Measurements from ENCODE around the gene MYOCD.
"Not testable (repeated sequence)": the region's sequence is repeated elsewhere in the genome, so short reads cannot be mapped to it uniquely, and the experiment has no call there.

Gene MYOCD, protein sequence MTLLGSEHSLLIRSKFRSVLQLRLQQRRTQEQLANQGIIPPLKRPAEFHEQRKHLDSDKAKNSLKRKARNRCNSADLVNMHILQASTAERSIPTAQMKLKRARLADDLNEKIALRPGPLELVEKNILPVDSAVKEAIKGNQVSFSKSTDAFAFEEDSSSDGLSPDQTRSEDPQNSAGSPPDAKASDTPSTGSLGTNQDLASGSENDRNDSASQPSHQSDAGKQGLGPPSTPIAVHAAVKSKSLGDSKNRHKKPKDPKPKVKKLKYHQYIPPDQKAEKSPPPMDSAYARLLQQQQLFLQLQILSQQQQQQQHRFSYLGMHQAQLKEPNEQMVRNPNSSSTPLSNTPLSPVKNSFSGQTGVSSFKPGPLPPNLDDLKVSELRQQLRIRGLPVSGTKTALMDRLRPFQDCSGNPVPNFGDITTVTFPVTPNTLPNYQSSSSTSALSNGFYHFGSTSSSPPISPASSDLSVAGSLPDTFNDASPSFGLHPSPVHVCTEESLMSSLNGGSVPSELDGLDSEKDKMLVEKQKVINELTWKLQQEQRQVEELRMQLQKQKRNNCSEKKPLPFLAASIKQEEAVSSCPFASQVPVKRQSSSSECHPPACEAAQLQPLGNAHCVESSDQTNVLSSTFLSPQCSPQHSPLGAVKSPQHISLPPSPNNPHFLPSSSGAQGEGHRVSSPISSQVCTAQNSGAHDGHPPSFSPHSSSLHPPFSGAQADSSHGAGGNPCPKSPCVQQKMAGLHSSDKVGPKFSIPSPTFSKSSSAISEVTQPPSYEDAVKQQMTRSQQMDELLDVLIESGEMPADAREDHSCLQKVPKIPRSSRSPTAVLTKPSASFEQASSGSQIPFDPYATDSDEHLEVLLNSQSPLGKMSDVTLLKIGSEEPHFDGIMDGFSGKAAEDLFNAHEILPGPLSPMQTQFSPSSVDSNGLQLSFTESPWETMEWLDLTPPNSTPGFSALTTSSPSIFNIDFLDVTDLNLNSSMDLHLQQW

DNA sequence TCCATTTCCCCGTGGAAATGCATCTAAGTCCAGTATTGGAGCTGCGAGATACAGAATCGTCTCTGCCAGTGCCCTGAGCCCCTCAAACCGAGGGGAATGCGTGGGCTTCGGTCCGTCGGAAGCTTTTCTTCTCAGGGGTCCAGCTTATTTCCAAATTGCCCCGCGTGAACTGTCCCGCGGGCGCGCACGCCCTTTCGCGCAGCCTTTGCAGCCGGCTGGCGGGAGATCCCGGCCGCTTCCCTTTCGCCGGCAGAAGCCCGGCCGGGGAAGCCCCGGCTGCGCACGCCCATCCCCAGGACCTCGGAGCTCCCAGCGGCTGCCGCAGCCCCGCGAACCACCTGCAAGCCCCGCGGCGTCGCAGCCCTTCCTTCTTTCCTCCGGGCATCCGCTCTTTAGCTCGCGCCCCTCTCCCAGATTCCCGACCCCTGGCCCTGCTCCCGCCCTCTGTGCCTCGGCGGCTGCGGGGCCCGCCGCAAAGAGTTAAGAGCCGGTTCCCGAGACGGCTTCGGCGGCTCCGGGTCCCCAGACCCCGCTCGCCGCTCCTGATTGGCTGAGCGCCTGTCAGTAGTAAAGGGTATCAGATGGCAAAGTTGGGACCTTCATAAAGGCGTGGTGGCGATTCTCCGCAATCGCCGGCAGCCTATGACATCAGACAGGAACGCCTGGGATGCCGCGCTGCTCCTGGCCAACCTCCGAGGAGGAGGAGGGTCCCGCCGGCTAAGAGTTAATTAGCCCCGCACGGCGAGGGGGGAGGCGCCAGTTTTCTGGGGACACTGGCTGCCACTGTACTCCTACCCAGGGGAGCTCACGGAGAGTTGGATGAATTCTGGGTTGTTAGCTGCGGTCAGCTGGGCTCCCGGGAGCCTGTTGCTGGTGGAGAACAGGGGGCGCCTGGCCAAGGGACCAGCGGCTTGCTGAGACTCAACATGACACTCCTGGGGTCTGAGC, at the start of gene MYOCD:
Gene MYOCD, plus strand, starts transcription at position 628 of the 948 bp plus-strand sequence. Its CDS starts 299 bp downstream, at position 927.
- no peak for DNase-seq (ENCODE audit: low read depth in 2 of 2)

DNA sequence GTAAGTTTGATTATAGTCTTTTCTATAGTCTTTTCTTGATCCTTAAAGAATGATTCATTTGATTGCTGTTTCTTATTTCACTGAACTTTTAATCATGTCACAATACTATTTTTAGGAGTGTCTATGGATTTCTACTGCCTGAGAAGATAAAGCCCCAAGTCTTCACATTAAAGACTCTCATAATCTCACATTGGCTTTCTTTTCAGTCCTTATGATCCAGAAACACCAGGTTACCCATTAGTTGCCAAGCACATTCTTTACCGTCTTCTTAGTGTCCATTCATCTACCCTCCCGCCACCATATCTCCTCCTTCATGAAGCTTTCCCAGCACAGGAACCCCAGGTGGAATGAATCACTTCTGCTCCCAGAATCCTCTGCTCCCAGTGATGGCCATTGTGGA, 49.5 kb upstream of the MYOCD start:
- DNase-seq (ENCODE audit: low read depth in 2 of 2), result no peak

DNA sequence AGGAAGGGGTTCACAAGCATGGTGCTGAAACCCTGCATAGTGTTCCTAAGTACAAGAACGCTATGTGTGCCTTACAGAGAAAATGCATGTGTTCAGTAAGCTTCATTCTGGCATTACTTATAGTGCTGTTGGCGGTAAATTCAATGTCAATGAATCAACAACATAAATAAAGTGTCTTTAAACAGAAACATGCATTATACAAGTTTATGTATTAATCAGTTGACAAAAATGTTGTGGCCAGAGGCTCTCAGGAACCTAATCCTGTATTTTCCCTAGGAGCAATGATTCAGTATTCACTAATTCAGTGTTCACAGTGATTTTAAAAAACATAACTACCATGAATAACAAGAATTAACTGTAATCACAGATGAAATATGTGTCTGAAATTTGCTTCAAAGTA, 47.1 kb upstream of the MYOCD start:
- DNase-seq (ENCODE audit: low read depth in 2 of 2), result no peak

DNA sequence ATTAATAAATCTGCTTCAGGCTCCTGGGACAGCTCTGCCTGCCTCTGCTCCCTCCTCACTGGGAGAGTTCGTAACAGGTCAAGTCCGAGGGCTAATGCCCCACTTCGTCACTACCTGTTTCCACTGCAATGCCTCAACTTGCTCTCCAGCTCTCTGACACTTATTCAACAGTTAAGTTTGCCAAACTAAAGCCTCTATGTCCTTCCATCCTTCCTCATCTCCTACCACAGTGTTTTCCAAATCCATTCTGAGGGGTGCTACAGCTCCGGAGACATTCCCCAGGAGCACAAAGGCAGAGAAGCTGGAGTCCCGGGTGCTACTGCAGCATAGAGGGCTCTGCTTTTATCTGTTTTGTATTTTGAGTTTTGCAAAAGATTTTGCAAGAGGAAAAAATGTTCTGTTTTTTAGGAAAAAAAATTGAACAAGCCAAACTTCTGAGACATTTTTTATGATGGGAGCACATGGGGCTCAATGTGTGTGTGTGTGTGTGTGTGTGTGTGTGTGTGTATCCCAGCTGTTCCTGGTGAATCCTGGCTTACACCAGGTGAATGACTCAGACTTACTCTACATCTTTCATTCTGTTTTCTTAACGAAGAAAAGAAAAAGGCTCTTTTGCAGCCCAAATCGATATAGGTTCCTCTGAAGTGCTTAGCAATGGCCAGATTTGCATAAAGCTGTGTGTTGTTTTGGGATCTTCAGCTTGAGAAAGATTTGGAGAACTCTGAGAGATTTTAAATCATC, 46.1 kb upstream of the MYOCD start:
- no peak for DNase-seq (ENCODE audit: low read depth in 2 of 2)

DNA sequence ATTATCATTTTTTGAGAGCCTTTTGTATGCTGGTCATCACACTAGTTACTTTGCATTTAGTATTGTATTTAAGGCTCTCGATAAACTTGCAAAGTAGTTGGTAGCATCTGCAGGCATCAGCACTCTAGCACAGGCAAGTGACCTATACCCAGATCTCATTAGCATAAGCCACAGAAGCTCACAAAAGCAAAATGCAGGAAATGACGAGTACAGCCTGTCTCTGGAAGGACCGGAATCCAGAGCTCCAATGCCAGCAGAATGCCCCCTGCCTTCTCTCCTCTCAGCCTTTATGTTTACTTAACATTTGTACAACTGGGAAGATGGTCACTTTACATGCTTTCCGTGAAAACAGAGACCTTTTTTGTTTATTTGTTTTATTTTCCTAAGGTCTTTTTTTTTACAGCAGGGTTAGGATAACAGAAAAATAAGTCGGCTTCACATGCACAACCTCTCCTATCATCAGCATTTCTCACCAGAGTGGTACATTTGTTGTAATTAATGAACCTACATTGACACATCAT, 45.4 kb upstream of the MYOCD start:
- no peak for DNase-seq (ENCODE audit: low read depth in 2 of 2)

DNA sequence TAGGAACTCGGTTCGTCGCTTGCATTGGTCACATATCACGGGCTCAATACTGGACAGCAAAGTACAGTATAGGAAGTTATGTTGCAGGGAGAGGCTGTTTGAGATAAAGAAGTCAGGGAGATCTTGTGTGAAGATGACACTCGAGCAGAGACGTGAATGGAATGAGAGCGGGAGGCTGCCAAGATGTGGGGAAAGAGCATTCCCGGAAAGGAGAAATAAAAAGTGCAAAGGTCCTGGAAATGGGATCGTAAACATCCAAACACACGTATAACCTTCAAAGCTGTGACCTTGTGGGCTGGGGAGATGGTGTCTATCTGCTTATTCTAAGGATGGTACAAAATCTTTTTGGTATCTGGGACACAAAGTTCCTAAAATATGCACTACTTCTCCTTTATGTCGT, 43.0 kb upstream of the MYOCD start:
- DNase-seq (ENCODE audit: low read depth in 2 of 2), result no peak

DNA sequence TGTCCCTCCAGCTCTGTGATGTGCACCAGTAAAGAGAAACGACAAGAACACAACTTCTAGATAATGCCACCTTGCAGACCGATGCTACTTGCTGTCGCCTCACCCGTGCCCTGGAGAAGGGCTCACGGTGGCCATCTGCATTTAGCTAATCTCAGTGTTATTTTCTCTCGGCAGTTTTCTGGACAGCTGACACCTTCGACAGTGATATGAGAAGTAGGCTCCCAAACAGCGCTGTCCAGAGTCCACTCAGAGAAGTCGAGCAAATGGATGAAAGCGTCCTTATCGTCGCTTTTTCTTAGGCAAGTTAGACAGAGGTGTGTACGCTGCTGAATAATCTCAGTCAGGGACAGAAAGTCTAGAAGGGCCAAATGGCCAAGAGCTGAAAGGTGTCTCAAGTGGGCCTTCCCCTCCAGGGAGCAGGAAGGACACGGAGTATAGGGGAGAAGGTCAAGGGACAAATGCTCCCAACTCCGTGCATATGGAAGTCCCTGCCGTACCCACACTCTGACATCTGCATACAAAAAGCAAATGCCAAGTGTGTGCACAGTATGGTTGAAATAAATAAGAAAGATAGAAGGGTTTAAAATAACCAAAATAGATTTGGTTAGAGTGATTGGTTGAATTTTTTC, 42.4 kb upstream of the MYOCD start:
- DNase-seq (ENCODE audit: low read depth in 2 of 2), result no peak

DNA sequence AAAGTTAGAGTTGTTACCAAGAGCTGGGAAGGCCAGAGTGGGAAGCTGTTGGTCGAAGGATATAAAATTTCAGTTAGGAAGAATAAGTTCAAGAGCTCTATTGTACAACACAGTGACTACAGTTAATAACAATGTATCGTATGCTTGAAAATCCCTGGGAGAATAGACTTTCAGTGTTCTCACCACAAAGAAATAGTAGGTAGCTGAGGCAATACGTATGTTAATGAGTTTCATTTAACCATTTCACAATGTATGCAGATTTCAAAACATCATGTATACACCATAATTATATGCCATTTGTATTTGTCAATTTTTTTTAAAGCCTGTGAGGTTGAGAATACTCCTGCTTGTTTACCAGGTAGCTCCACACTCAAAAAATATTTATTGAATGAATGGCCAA, 41.5 kb upstream of the MYOCD start:
- no peak for DNase-seq (ENCODE audit: low read depth in 2 of 2)

DNA sequence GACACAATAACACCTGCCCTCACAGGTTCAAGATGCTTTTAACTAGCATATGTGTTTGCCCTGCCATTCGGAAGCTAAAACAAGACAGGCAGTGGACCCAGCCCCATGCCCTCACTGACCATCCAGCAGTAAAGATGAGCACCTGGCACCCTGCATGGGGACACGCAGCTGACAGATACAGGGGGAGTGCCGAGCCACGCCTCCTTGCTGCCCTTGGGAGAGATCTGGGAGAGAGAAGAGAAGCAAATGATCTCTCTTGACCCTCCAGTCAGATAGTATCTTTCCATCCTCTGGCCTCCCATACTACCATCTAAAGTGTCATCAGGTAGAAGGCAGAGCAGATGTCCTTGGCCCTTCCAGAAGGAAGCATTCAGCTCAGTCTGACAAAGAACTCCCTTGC, 40.6 kb upstream of the MYOCD start:
- DNase-seq (ENCODE audit: low read depth in 2 of 2), result no peak

DNA sequence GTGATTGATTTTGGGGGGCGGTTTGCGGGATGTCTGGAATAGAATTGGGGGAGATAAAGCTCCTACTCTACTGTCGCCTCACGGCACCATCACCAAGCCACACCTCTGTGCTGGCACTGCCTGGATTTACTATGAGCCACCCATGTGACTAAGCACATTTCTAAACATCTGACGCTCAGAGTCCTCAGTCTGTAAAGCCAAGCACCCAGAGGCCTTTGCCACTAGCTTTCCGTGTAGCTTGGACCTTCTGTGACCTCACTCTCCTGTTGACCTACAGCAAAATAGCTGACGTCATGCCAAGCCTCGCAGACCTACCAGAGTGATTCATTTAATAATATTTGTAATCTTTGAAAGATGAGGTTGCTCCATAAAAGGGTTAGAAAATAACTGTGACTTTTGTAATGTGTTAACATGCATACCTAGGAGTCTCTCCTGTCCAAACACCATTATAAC, 38.5 kb upstream of the MYOCD start:
- no peak for DNase-seq (ENCODE audit: low read depth in 2 of 2)

DNA sequence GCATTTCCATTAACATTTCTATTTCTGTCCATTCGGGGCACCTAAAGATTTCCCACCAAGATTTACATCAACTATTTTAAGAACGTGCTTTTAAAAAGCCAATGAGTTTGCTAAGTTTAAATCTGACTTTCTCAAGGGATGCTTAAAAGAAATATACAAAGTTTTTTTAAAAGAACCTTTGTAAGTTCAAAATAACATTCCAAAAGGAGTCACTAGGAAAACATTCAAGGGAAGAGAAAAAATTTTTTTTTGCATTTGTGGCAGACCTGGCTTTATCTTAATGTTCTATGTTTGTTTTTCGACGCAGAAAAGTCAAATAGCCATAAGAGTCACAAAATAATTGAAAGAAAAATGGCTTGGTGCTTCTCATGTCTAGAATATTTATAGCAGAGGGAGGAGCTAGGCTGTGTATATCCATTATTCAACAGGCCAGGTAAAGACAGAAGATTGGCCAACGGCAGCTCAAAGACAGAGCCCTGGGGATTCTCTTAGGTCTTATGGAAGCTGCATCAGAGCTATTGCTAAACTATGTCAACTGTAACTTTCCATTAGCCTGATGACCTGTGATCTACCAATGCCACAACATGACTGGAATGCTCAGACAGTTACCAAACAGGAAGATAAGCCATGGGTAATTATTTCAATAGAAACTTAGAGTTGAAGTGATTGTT, 37.8 kb upstream of the MYOCD start:
- DNase-seq (ENCODE audit: low read depth in 2 of 2), result no peak

DNA sequence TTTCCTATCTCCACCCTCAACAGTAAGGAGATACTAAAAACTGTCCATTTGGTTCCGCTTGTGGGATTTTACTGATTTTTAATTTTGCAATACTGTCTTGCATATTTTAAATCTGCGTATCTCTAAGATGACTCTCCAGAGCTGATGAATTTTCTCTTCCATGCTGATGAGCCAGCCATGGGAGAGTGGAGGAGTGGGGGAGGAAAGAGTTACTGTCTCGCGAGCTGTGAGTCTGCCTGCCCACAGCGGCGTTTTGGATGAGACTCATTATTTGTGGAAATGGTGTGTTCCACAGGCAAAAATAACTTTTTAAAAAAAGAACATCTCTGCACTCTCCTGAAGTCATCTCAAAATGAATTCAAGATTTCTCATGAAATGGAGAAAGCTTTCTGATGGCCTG, 34.6 kb upstream of the MYOCD start:
- DNase-seq (ENCODE audit: low read depth in 2 of 2), result no peak

DNA sequence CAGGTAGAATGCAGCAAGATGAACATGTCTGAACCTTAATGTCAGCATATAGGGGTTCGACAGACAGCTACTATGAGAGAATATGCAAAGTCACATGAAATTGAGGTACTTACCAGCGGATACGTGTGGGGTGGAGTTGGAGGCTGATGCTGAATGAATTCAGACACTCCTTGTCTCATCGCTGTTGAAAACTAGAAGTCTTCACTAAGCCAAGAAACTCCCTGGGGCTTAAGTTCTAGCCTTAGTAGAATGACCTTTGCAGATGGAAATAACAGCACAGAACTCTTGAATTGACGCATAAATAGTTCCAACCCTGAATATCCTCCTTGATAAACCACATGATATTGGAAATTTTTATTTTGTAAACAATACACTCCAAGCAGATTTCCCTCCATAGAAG, 32.9 kb upstream of the MYOCD start:
- no peak for DNase-seq (ENCODE audit: low read depth in 2 of 2)

DNA sequence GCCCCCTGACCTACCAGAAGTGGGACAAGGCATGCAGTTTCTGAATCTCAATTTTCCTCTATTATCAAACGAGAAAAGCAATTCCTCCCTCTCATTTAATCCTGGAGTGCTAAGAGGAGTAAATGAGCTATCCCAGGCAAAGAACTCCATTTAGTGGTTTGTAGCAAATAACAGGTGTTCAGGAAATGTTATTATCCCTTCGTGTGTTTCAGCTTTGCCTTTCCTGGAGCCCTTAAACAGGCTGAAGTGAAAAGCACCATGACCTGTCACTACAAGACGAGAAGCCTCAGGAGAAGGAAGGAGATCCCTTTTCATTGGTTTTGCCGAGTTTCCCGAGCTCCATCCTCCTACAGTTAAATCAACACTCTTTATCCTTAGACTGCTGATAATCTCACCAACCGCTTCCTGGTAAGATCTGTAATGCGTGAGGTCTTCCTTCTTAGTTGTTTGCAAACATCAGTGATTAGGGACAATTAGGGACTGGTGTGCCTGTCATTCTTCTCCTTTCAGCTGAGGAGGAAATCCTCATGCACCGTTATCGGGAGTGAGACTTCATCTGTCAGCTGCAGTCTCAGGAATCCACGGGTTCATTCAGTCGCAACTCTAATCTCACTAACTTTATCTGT, 30.8 kb upstream of the MYOCD start:
- no peak for DNase-seq (ENCODE audit: low read depth in 2 of 2)

DNA sequence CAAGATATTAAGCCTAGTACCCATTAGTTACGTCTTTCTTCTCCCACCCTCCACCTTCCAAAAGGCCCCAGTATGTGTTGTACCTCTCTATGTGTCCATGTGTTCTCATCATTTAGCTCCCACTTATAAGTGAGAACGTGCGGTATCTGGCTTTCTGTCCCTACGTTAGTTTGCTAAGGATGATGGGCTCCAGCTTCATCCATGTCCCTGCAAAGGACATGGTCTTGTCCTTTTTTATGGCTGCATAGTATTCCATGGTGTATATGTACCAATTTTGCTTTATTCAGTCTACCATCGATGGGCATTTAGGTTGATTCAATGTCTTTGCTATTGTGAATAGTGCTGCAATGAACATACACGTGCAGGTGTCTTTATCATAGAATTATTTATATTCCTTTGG, 29.7 kb upstream of the MYOCD start:
- DNase-seq (ENCODE audit: low read depth in 2 of 2), result not testable (repeated sequence)

DNA sequence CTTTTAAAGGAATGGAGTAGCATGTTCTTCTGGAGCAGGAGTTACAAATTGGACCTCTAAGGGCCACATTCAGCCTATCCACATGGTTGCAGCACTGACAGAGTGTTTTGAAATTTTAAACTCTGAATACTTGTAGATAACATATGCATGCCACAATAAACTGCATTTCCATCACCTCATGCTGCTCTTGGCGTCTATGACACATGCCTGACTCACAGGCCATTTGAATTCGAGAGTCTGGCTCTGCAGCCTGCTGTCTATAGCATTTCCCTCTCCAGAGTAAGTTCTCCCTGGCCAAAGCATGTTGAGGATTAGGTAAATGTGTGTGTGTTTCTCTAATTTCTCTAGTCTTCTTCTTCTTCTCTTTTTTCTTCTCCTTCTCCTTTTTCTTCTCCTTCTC, 28.7 kb upstream of the MYOCD start:
- no peak for DNase-seq (ENCODE audit: low read depth in 2 of 2)

DNA sequence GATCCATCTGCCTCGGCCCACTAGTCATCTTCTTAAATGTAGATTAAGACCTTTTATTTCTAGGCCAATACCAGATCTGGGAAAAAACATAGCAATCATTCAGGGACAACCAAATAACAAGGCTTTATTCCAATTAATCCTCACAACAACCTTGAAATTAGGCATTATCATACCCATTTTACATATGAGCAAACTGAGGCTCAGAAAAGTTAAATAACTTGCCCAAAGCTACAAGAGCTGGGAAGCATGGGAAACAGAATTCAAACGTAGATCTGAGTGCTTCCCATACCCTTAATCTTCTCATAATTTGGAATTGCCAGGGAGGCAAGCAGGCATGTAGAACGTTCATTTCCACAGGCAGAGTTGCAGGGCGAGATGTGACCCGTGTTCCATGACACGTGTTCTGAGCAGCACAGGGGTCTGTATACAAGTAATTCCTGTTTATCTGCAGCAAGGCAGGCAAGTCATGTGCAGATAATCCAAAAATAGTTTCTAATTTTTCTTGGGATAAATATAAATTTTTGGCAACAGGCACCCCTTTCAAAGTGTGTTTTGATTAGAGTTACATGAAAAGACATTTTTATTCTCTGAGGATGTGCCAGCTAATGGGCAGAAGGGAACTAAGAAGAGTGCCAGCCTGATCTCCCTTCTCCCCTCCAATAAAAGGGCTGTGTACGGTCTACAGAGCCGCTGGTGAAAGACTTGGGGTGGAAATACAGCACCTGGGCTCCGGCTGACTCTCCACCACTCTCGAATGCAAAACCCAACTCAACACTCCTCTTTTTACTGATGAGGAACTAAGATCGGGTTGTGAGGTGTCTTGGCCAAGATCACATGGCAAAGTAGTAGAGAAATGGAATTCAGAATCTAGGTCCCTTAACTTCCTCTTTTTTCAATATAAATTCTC, 27.7 kb upstream of the MYOCD start:
- DNase-seq (ENCODE audit: low read depth in 2 of 2), result no peak

DNA sequence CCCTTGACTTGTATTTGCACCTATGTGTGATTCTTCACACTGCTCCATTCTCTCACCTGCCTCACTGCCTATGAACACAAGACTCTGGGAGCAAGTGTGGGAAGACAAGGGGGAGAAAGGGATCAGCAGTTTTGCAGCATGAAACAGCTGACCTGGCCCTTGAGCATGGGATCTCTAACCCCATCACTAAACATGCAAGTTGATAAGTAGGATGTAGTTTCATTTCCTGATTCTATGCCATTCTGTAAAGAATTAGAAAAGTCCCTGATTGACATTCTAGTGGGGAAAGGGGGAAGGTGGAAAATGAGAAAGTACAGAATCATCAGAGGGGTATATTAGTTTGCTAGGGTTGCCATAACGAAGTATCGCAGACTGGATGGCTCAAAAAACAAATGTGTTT, 25.3 kb upstream of the MYOCD start:
- no peak for DNase-seq (ENCODE audit: low read depth in 2 of 2)

Measured in stimulated activated CD8-positive, alpha-beta memory T cell treated with anti-CD3 and anti-CD28 coated beads, Interleukin-7, amount 100 ng/mL, for 1 hour (primary cell).